HepG2 (cell line): Measurements from ENCODE around the gene EIF3M. TPM values are rescaled to one million over a fixed set of nuclear protein-coding genes. Genes with fewer than 3 reads are reported as not detected.

Experiments used
- CREB1 ChIP-seq, 2 experiments: fragments of 450-650 bp in 1 of 2; IDR thresholded peaks; 2 replicates each; pipeline ENCODE4 v1.6.1; 2016 to 2017; ENCODE audit warnings: control low read depth in 1 of 2, mild to moderate bottlenecking in 1 of 2, missing compliant biosample characterization in 1 of 2, missing genetic modification characterization in 1 of 2
- DMTF1 ChIP-seq: sonication (generic); formaldehyde crosslinking; IDR thresholded peaks from 2 replicates; pipeline ENCODE4 v1.4.0; 2020; ENCODE audit warnings: mild to moderate bottlenecking, missing genetic modification reagents
- DZIP1 ChIP-seq: sonication (generic); formaldehyde crosslinking; IDR thresholded peaks from 2 replicates; pipeline ENCODE4 v1.5.0; 2020; ENCODE audit warnings: mild to moderate bottlenecking, missing genetic modification reagents
- HES4 ChIP-seq: sonication (generic); formaldehyde crosslinking; IDR thresholded peaks from 2 replicates; pipeline ENCODE4 v1.9.0; 2021; ENCODE audit warnings: mild to moderate bottlenecking, missing genetic modification reagents, borderline replicate concordance
- HNRNPK ChIP-seq: fragments of 200-400 bp; formaldehyde crosslinking; IDR thresholded peaks from 2 replicates; pipeline ENCODE4 v1.6.1; 2018; ENCODE audit warnings: low read length, low read depth, moderate library complexity, mild to moderate bottlenecking; ENCODE audit not compliant: poor library complexity, severe bottlenecking
- KMT2A ChIP-seq: sonication (generic); formaldehyde crosslinking; IDR thresholded peaks from 2 replicates; pipeline ENCODE4 v1.4.0; 2020; ENCODE audit warnings: missing genetic modification reagents
- NBN ChIP-seq: fragments of 450-650 bp; conservative IDR thresholded peaks from 2 replicates; pipeline ENCODE4 v1.6.1; 2017
- NR3C1 ChIP-seq: sonication (generic); formaldehyde crosslinking; IDR thresholded peaks from 2 replicates; pipeline ENCODE4 v1.4.0; 2020; ENCODE audit warnings: missing genetic modification reagents
- ONECUT2 ChIP-seq: sonication (generic); formaldehyde crosslinking; IDR thresholded peaks from 2 replicates; pipeline ENCODE4 v1.4.0; 2020; ENCODE audit warnings: missing genetic modification reagents
- PLRG1 ChIP-seq: fragments of 450-650 bp; conservative IDR thresholded peaks from 2 replicates; pipeline ENCODE4 v1.6.1; 2016
- SALL2 ChIP-seq: sonication (generic); formaldehyde crosslinking; IDR thresholded peaks from 2 replicates; pipeline ENCODE4 v1.8.1; 2023; ENCODE audit warnings: mild to moderate bottlenecking, missing genetic modification reagents, inconsistent platforms
- SCMH1 ChIP-seq: sonication (generic); formaldehyde crosslinking; IDR thresholded peaks from 2 replicates; pipeline ENCODE4 v1.9.0; 2021; ENCODE audit warnings: missing genetic modification reagents, mild to moderate bottlenecking, borderline replicate concordance
- SKI ChIP-seq: fragments of 450-650 bp; IDR thresholded peaks from one replicate; pipeline ENCODE4 v1.6.1; 2018; ENCODE audit warnings: mild to moderate bottlenecking; ENCODE audit not compliant: partially characterized antibody
- SYNCRIP ChIP-seq: fragments of 200-400 bp; formaldehyde crosslinking; IDR thresholded peaks from 2 replicates; pipeline ENCODE4 v1.6.1; 2018; ENCODE audit warnings: mild to moderate bottlenecking, low read depth, low read length; ENCODE audit not compliant: insufficient read depth
- U2AF1 ChIP-seq: fragments of 200-400 bp; formaldehyde crosslinking; optimal IDR thresholded peaks from 2 replicates; pipeline ENCODE3; 2017; ENCODE audit warnings: mild to moderate bottlenecking, low read depth, low read length
- ZGPAT ChIP-seq: IDR thresholded peaks from 2 replicates; pipeline ENCODE4 v1.6.1; 2016; ENCODE audit warnings: mild to moderate bottlenecking
- ZNF101 ChIP-seq: sonication (generic); formaldehyde crosslinking; IDR thresholded peaks from 2 replicates; pipeline ENCODE4 v1.4.0; 2020; ENCODE audit warnings: mild to moderate bottlenecking, low read depth, missing genetic modification reagents, borderline replicate concordance
- ZNF296 ChIP-seq: sonication (generic); formaldehyde crosslinking; conservative IDR thresholded peaks from 2 replicates; pipeline ENCODE4 v1.5.0; 2020; ENCODE audit warnings: mild to moderate bottlenecking, missing genetic modification reagents
- ZNF414 ChIP-seq: sonication (generic); formaldehyde crosslinking; IDR thresholded peaks from 2 replicates; pipeline ENCODE4 v1.5.0; 2020; ENCODE audit warnings: missing genetic modification reagents
- ZNF496 ChIP-seq: sonication (generic); formaldehyde crosslinking; IDR thresholded peaks from 2 replicates; pipeline ENCODE4 v1.8.1; 2023; ENCODE audit warnings: mild to moderate bottlenecking, moderate library complexity, missing genetic modification reagents; ENCODE audit not compliant: insufficient replicate concordance
- ZNF660 ChIP-seq: sonication (generic); formaldehyde crosslinking; IDR thresholded peaks from 2 replicates; pipeline ENCODE4 v1.5.1; 2020; ENCODE audit warnings: mild to moderate bottlenecking, low read depth, missing genetic modification reagents, borderline replicate concordance
- ZNF678 ChIP-seq: sonication (generic); formaldehyde crosslinking; IDR thresholded peaks from 2 replicates; pipeline ENCODE4 v1.4.0; 2020; ENCODE audit warnings: mild to moderate bottlenecking, missing genetic modification reagents
- ZNF792 ChIP-seq: IDR thresholded peaks from 2 replicates; pipeline ENCODE4 v1.6.1; 2016
- polyA plus RNA-seq, 8 experiments: library from polyadenylated mRNA; depleted of rRNA in 3 of 8; stranded (reverse) in 7 of 8; unstranded in 1 of 8; fragments of >200 nt; fragmentation: Illumina TruSeq in 4 of 8; extraction: Trizol in 4 of 8; gene quantifications; 2 replicates each; pipeline versions ENCODE4 v1.2.1 to v1.2.3, GENCODE V29; 2011 to 2016; ENCODE audit warnings: low read depth in 4 of 8, missing spikeins in 1 of 8, mixed read lengths in 1 of 8; ENCODE audit not compliant: insufficient read depth in 1 of 8
- total RNA-seq, 5 experiments: library from RNA; depleted of rRNA; stranded (reverse); fragments of >200 nt; fragmentation: Illumina TruSeq; extraction: Trizol; gene quantifications; 2 replicates each; pipeline ENCODE4 v1.2.3, GENCODE V29; 2016; ENCODE audit warnings: low read depth in 1 of 5

EIF3M gene
- total and polyA plus RNA-seq, 2 of the 13 experiments (the other 11 are each of a cell fraction or from before 2014, with no cell fraction given): 279 to 389 TPM

GRCh38 chr11:32583459-32584271 is at the start of gene EIF3M (continued):
- TF ChIP-seq DZIP1 (CRISPR knock-in tag): peak; percentile 67; the same call in 1 of the 2 replicates
- no peak for TF ChIP-seq SKI
- no peak for TF ChIP-seq HNRNPK
- no peak for TF ChIP-seq ZNF101 (CRISPR knock-in tag)
- no peak for TF ChIP-seq ZNF660 (CRISPR knock-in tag)
- no peak for TF ChIP-seq SCMH1 (CRISPR knock-in tag)
- no peak for TF ChIP-seq PLRG1
- TF ChIP-seq ONECUT2 (CRISPR knock-in tag): peak; percentile 45; the same call in 1 of the 2 replicates
- TF ChIP-seq ZNF296: no peak
- peak; percentile 92; the same call in 1 of the 2 replicates for TF ChIP-seq HES4
- no peak for TF ChIP-seq SYNCRIP
- no peak for TF ChIP-seq NR3C1 (CRISPR knock-in tag)
- TF ChIP-seq ZNF414 (CRISPR knock-in tag): peak; percentile 53; the same call in 1 of the 2 replicates
- no peak for TF ChIP-seq DMTF1
- TF ChIP-seq ZNF678 (CRISPR knock-in tag): 0 out of 2 replicates have a peak, but pooled peaks have one; percentile 24
- TF ChIP-seq ZNF792 (CRISPR knock-in tag): peak; percentile 88
- TF ChIP-seq NBN: no peak
- TF ChIP-seq SALL2 (CRISPR knock-in tag): peak; percentile 93
- peak; percentile 94 for TF ChIP-seq ZGPAT (CRISPR knock-in tag)
- TF ChIP-seq CREB1 (IDR thresholded peaks at IDR 0.05): peak; percentile 73
- TF ChIP-seq CREB1 (CRISPR knock-in tag; IDR thresholded peaks at IDR 0.05): peak; percentile 69
- TF ChIP-seq U2AF1: peak; percentile 96
- peak; percentile 99 for TF ChIP-seq KMT2A
- no peak for TF ChIP-seq ZNF496 (CRISPR knock-in tag)
